NCI-H187 (cell line): ENCODE data around the gene TSPEAR.
"Not testable (repeated sequence)": the region's sequence is repeated elsewhere in the genome, so short reads cannot be mapped to it uniquely, and the experiment has no call there.

ENCODE experiments used
- DNase-seq, 2 experiments: peaks; one replicate each; lab custom pipeline; 2025; lab: John Stamatoyannopoulos, UW

TSPEAR gene

DNA sequence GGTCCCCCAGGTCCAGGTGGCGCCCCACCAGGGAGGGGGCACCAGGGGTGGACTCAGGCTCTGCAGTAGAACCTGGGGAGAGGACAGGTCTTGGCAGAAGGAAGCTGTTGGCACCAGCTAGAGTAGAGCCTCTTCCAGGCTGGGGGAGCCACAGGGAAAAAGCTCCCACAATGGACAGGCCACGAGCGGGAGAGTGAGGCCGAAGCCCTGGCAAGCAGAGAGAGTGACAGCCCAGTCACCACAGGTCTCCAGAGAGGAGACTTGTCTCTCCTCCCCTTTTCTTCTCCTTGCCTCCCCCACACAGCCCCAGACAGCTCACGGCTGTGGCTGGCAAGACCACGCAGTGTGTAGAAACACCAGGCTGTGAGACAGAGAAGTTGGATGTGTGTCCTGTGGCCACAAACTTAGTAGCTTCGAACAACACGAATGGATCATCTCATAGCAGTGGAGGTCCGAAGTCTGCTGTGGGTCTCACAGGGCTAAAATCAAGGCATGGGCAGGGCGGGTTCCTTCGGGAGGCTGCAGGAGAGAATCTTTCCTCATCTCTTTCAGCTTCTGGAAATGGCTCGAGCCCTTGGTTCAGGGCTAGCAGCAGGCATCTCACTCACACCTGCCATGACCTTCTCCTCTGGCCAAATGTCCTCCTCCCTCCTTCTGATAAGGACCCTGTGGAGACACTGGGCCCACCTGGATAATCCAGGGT is 60.2 kb downstream of the TSPEAR start:
- DNase-seq: no peak

DNA sequence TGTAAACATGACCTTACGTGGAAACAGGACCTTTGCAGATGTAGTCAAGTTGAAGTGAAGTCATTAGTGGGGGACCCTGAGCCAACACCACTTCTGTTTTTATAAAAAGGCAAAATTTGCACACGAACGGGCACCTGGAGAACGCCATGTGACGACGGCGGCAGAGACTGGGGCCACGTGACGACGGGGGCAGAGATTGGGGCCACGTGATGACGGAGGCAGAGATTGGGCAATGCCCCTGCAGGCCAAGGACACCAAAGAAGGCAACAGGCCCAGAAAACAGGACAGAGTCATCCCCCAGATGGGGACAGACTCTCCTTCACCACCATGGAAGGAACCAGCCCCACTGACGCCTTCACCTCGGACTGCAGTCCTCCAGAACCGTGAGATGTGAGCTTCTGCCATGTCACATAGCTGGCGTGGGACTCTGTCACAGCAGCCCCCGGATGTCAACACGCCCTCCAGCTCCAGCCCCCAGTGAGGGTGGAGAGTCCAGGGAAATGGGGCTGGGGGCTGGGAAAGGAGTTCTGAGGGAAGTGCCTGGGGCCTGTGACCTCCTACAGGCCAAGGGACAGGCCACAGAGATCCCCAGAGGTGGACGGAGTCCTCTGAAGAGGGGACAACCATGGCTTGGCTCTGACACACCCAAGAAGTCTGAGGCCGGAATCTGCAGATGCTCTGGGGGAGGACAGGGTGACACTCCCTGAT is 61.0 kb downstream of the TSPEAR start:
- no peak for DNase-seq

DNA sequence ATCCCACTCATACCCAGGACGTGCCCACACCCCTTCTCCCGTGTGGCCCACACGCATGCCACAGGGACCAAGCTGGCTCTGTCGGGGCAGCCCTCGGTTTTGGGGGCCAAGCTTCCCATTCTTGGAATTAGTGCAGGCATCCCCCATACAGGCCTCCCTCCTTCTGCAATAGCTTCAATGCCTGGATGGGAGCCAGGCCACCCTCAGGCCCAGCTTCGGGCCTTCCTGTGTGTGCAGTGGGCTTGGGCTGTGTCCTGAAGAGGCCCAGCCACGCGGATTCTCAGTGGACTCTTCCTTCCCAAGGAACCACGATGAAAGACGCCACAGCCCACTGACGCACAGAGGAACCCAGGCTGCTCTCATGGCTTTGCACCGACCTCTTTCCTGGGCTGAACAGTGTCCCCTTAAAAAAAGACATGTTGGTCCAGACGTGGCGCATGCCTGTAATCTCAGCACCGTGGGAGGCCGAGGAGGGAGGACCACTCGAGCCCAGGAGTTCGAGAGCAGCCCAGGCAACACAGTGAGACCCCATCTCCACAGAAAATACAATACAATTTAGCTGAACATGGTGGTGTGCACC is 61.8 kb downstream of the TSPEAR start:
- DNase-seq: no peak

DNA sequence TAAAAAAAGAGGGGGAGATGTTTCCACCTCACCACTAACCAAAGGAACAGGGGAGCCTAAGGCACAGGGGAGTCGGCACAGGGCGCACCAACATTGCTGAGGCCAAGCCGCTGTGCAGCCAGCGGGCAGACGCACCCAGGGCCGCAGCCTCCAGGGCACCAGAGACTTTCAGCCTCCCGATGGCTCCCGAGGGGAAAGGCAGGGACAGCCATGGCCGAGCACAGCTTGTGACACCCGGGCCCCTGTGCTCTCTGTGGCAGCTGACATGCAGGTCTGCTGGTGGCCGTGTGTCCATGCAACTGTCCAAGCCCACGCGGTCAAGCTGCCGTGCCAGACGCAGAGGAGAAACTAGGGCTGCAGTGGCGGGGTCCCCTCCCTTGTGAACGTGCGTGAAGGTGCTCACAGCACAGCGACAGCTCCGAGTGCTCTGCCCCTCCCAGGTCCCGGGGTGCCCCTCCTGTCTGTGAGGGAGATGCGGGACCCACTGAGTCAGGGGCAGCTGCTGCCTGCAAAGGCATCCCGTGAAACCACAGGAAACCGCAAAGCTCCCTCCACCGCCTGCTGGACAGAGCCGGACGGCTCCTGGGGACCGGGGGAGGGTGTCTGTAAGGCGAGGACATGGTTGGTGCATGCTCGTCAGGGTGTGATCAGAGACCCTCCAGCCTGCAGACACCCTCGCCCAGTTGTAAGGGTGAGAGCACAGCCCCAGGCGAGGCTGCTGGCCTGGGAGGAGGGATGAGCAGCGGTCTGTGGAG is 62.6 kb downstream of the TSPEAR start:
- no peak for DNase-seq

DNA sequence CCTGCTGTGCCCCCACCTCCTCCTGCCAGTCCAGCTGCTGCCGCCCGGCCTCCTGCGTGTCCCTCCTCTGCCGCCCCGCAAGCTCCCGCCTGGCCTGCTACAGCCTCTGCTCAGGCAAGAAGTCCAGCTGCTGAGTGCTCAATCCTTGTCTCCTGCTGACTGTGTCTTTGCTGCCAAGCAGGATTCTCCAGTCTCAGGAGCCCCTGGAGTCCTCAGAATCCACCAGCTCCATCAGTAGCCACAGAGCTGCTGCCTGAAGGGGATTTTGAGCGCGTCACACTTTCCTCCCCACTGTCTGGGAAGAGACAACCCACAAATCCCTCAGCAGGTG is 64.2 kb downstream of the TSPEAR start:
- no peak for DNase-seq

DNA sequence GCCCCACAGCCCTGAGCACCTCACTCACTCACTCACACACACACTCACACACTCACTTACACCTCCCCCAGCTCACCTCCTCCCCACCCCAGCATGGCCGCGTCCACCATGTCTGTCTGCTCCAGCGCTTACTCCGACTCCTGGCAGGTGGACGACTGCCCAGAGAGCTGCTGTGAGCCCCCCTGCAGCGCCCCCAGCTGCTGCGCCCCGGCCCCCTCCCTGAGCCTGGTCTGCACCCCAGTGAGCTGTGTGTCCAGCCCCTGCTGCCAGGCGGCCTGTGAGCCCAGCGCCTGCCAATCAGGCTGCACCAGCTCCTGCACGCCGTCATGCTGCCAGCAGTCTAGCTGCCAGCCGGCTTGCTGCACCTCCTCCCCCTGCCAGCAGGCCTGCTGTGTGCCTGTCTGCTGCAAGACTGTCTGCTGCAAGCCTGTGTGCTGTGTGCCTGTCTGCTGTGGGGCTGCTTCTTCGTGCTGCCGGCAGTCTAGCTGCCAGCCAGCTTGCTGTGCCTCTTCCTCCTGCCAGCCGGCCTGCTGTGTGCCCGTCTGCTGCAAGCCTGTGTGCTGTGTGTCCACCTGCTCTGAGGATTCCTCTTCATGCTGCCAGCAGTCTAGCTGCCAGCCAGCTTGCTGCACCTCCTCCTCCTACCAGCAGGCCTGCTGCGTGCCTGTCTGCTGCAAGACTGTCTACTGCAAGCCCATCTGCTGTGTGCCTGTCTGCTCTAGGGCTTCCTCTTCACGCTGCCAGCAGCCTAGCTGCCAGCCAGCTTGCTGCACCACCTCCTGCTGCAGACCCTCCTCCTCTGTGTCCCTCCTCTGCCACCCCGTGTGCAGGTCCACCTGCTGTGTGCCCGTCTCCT is 64.8 kb downstream of the TSPEAR start, which contains the start of gene KRTAP10-11:
Gene KRTAP10-11 (plus strand): TSS at position 49 of the 856 bp plus-strand sequence. CDS start 45 bp downstream, at position 94.
- DNase-seq: not testable (repeated sequence)

DNA sequence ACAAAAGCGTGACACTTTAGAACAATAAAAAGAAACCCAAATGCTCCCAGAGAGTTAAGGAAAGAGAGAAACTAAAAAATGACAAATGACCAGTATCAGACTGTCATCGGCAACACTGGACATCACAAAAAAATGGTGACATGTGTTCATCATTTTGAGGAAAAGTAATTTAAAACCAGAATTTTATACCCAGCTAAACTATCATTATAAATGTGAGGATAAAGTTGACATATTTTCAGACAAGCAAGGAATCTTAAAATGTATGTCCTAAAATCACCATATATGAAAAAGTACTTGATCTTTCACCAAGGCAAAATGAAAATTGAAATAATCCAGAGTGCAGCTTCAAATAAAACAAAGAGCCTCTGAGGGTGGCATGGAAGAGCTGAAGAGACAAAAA is 66.5 kb downstream of the TSPEAR start:
- DNase-seq: no peak

DNA sequence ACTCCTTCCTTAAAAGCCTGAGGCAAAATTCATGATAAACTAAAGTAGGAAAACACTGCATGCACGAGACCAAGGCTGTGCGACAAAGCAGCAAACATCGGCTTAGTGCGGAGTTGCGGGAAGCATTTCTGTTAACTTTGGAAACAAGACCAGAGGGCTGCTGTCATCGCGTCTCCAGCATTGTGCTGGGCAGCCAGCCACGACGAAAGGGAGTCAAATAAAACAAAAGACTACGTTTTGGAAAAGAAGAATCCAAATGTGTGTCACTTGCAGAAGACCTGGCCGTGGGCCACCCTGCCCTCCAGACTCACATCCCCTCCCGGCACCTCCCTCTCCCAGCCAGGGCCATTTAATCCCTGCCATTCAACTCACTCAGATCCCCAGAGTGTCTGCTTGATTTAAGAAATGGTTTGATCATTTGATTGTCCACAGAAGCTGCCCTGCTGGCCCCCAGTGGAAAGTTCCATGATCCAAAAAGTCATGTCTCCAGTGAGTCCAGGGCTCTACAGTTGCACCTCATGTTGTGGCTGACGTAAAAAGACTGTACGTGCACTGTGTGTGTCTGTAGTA is 67.5 kb downstream of the TSPEAR start:
- DNase-seq: no peak

DNA sequence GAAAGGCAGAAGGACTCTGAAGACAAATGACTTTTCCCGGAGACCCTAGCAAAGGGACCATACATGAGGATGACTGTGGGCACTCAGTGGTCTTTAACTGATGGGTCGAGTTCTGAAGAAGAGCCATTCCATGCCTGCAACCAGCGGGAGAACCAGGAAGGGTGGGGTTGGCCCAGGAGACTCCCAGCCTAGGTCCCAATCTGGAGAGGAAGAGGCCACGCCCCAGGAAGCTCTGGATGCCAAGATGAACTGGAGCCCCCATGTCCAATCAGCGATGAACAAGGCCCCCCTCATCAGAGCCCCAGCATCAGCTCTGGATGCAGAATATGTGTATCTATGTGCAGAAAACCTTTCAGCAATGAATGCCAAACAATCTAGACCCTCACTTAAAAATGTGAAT is 70.6 kb downstream of the TSPEAR start:
- no peak for DNase-seq

DNA sequence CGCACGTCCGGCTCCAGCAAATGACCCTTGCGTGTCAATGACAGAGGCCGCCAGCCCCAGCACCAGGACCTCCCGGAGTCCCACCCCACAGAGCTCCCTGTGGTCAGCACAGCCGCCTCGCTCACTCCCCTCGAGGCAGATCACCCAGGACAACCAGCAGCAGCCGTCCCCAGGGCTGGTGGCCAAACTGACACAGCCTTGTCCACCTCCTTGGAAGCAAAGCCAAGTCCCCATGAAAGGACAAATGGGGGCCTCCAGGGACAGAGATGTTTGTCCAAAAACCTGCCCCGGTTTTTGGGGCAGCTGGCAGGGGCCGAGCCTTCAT is 72.1 kb downstream of the TSPEAR start:
- DNase-seq: no peak

DNA sequence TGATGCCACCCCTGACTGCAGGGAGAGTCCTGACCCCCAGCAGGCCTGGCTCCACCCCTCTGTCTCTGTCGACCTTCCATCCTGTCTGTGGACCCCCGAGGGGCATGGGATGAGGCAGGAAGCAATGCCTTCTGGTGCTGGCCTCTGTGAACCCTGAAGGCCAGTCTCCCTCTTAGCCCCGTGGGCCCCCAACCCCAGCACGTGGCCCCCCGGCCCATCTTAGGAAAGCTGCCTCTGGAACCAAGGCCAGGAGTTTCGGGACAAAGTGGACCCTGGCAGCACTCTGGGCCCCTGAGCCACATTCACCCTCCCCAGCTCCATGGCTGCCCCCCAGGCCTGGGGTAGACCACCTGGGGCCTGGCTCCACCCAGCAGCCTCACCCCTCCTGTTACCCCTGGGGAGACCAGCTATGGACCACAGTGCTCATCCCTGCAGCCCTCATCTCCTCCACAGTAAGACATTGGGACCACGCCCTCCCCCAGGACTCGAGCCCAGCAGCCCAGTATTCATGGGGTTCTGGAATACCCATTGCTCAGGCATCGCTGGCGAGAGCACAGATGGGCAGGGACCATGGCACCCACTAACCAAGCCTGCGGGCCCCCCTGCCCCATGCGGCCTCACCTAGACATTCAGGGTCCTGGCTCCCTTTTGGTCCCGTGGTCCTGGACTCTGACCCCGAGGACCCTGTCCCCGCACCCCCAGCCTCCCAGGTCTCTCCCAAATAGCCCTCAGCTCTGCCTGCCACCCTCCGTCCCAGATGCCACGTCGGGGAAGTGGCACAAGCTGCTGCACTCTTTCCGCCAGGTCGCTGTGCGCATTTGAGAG is 72.7 kb downstream of the TSPEAR start:
- DNase-seq: not testable (repeated sequence)

DNA sequence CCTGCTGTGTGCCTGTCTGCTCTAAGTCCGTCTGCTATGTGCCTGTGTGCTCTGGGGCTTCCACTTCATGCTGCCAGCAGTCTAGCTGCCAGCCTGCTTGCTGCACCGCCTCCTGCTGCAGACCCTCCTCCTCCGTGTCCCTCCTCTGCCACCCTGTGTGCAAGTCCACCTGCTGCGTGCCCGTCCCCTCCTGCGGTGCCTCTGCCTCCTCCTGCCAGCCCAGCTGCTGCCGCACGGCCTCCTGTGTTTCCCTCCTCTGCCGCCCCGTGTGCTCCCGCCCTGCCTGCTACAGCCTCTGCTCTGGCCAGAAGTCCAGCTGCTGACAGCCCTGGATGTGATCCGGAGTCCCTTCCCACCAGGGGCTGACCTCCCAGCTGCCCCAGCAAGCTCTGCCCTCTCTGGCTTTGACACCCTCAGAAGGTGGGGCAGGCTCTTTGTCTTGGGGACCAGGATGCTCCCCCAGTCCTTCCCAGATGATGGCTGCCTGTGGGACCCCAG is 73.5 kb downstream of the TSPEAR start:
- not testable (repeated sequence) for DNase-seq

DNA sequence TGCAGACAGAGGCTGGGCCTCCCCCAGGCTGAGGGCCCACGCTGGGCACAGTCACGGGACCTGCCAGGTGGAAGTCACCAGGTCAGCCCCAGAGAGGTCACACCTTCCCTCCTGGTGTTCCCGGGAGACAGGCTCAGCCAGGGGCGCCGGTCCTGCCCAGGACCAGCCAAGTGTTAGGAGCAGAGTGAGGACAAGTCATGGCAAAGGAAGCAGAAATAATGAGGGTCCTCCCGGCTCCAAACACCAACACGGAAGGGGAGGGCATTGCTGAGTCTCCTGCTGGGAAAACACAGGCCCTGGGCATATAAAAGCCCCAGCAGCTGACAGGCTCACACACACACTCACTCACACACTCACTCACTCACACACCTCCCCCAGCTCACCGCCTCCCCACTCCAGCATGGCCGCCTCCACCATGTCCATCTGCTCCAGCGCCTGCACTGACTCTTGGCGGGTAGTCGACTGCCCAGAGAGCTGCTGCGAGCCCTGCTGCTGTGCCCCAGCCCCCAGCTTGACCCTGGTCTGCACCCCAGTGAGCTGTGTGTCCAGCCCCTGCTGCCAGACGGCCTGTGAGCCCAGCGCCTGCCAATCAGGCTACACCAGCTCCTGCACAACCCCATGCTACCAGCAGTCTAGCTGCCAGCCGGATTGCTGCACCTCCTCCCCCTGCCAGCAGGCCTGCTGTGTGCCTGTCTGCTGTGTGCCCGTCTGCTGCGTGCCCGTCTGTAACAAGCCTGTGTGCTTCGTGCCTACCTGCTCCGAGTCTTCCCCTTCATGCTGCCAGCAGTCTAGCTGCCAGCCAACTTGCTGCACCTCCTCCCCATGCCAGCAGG is 74.1 kb downstream of the TSPEAR start, which contains the start of gene KRTAP10-10:
Gene KRTAP10-10 (plus strand): TSS at position 339 of the 833 bp plus-strand sequence. CDS start 62 bp downstream, at position 401.
- DNase-seq: no peak

DNA sequence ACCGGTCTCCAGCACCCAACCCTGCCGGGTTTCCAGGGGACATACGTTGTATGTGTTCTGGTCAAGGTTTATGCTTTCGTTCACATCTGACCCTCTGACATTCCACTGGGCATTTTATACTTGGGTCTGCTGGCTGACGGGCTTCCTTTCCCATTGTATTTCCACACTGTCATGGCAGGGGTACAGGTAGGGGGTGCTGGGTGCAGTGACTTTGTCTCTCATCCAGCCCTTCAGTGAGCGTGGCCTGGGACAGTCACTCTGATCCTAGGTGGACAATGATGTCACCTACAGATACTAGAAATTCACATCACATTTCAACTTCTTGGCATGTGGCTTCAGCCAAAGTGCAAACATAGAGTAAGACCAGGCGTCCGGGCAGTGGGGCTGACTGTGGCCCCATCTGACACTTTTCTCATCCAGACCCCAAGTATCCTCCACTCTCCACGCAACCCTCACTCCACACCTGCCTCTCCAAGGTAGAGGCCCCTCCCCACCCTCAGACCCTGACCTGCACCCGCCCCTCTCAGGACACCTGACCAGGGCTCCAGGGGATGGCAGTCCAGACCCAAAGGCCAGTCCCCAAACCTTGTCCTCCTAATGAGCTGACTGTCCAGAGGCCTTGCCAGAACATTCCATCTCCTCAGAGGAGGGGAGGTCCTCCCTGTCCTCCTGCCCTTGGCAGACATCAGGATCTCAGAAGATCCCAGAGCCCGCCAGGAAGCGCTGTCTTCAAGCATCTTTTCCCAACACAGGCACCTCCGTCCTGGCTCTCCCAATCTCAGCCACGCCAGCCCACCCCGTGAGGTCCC is 75.0 kb downstream of the TSPEAR start:
- no peak for DNase-seq

DNA sequence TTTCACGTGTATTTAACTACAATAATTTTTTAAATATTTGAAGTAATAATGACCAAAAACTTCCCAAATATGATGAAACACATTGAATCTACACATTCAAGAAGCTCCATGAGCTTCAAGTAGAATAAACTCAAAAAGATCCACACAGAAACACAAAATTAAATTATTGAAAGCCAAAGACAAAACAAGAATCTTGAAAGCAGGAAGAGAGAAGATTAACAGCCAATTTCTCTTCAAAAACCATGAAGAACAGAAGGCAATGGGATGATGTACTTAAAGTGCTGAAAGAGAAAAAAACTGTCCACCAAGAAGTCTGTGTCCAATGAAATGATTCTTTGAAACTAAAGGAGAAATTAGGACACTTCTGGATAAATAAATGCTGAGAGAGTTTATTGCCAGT is 79.3 kb downstream of the TSPEAR start:
- DNase-seq: no peak

DNA sequence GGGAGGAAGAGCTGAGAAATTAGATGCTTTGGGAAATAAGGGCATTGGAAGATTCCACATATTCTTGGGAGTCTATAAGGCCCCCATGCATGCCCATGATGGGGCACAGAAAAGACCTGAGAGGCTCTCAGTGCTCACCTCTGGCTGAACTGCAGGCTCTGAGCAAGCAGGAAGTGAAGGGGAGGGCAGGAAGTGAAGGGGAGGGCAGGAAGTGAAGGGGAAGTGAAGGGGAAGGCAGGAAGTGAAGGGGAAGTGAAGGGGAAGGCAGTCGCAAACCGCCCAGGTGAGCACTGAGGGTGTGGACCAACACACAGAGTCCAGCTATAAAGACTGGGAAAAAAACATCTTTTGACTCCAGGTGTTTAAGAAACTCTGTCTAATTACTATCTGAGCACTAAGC is 80.9 kb downstream of the TSPEAR start:
- no peak for DNase-seq

DNA sequence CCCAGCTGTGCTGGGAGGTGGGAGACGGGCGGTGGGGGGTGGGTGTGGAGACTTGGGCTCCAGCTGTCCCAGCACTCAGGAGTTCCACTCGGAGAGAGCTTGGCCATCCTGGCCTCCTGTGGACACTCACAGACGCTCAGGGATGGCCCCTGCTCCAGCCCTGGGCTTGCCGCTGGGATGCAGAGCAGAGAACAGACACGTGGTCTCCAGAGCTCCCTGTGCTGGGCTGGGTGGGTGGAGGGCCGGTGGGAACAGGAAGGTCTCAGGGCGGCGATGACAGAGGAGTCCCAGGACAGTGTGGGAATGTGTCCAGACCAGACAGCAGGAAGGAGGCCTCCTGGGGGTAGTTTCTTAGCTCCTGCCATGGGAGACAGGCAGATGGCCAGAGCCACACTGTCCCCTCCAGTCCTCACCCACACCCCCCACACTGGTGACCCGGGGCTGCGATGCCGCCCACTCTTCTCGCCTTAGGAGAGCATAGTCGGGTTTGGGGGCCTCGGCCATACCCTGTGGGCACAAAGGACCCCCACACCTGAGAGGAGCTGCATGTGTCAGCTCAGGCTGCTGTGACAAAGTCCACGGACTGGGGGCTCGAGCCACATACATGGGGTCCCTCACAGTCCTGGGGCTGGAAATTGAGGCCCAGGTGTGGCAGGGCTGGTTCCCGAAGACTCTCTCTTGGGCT is 82.5 kb downstream of the TSPEAR start:
- DNase-seq: no peak

DNA sequence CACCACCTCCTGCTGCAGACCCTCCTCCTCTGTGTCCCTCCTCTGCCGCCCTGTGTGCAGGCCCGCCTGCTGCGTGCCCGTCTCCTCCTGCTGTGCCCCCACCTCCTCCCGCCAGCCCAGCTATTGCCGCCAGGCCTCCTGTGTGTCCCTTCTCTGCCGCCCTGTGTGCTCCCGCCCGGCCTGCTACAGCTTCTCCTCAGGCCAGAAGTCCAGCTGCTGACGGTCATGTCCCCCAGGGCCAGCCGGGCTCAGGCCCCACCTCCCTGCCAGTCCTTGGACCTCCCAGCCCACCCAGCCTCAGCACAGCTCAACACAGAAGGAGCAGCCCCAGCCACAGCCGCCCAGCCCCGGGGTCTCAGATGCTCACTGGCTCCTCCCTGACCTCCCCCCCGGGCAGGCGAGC is 83.5 kb downstream of the TSPEAR start:
- DNase-seq: not testable (repeated sequence)
